GM19397 (cell line): ENCODE data around the gene SRSF4.
"Not testable (repeated sequence)": the region's sequence is repeated elsewhere in the genome, so short reads cannot be mapped to it uniquely, and the experiment has no call there.

Experiments
- ATAC-seq: cut with Tn5 transposase; IDR thresholded peaks from one replicate; pipeline ENCODE4 v1.9.1; 2021; ENCODE audit warnings: mild to moderate bottlenecking, moderate library complexity; ENCODE audit not compliant: unreplicated experiment

SRSF4 gene

DNA sequence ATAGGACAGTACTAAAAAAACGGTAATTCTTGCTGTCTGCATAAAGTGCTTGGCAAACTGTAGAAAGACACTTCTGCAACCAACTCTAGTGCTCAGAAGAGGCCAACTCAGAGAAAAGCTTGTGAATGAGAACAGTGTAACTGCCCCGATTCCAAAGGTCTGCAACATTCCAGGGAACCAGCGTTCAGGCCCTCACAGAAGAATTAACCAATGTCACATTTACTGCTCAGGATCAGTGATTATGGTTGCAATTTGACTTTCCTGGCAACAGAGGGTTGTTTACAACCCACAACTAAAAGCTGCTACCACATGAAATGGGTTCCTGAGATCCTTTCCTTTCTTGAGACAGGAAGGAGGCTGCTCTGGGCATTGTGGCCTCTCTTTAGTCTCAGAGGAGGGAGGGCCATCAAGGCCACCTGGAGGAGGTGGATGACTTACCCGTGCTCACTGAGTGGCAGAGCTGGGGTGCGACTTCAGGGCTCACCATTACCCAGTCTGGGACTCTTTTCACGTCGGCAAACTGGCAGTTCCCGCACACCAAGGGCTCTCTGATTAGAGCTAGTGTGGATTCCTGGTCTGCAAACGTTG, 15.3 kb downstream of the SRSF4 start:
- ATAC-seq: no peak

DNA sequence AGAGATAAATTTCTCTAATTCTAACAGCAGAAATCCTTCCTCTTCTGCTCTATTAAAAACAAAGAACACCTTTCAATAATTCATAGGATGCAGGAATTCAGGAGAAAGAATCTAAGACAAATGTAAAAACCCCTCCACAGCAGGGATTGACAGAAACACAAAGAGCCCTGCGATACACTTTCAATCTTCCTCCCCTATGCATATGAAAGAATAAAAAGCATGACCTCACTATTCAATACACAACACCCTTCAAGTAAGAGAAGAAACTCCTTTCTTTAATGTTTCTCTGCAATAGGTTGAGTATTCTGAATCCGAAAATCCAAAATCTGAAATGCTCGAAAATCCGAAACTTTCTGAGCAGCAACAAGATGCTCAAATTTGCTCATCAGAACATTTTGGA, 17.1 kb downstream of the SRSF4 start:
- ATAC-seq: no peak

GRCh38 chr1:29162476-29163138, 19.1 kb downstream of the SRSF4 start:
- ATAC-seq: no peak

DNA sequence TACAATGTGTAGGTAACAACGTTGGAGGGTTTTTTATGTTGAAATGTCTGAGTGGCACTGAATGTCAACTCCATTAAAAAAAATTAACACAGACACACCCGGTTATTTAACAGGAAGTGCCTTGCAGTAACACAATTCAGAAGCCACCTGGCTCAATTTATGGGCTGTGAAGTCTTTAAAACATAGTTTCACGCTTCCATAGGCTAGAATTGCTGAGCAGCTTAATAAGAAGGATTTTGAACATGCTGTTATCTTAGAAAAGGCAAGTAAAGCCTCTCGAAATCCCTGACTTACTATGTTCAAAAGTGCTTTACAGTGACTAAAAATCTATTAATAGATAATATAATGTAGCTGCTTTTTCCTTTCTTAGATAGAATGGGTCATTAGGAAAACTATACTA, 19.7 kb downstream of the SRSF4 start:
- ATAC-seq: no peak

DNA sequence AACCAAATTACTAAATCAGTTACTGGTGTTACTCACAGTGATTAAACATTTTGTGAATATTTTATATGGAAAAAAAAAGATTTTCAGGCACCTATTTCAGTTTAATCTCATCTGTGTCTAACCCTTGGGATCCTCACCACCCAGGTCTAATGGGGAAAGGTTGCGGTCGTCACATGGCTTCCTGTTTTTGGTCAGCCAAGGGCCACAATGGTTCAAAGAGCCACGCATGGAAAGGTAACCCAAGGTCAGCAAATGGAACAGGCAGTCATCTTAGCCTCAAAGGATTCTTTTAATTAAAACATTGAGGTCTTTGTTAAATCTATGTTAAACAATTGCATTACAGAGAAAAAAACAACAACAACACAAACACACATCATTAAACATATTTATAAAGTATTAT, 21.9 kb downstream of the SRSF4 start:
- no peak for ATAC-seq

- ATAC-seq: no peak
Observed at GRCh38 chr1:29157269-29157601, 24.5 kb downstream of the SRSF4 start.

GRCh38 chr1:29156543-29157268, 25.0 kb downstream of the SRSF4 start:
- ATAC-seq: no peak

GRCh38 chr1:29152046-29152805, 29.5 kb downstream of the SRSF4 start:
- no peak for ATAC-seq

DNA sequence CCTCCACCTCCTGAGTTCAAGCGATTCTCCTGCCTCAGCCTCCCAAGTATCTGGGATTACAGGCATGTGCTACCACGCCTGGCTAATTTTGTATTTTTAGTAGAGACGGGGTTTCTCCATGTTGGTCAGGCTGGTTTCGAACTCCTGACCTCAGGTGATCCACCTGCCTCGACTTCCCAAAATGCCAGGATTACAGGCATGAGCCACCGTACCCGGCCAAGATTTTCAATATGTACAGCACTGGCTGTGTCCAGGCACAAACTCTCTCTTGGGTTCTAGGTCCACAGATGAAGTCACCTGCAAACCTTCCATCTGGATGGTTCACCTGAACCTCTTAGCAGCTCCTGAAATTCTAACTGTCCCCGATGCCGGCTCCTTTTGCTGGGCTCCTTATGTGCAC, 31.4 kb downstream of the SRSF4 start:
- ATAC-seq: not testable (repeated sequence)

DNA sequence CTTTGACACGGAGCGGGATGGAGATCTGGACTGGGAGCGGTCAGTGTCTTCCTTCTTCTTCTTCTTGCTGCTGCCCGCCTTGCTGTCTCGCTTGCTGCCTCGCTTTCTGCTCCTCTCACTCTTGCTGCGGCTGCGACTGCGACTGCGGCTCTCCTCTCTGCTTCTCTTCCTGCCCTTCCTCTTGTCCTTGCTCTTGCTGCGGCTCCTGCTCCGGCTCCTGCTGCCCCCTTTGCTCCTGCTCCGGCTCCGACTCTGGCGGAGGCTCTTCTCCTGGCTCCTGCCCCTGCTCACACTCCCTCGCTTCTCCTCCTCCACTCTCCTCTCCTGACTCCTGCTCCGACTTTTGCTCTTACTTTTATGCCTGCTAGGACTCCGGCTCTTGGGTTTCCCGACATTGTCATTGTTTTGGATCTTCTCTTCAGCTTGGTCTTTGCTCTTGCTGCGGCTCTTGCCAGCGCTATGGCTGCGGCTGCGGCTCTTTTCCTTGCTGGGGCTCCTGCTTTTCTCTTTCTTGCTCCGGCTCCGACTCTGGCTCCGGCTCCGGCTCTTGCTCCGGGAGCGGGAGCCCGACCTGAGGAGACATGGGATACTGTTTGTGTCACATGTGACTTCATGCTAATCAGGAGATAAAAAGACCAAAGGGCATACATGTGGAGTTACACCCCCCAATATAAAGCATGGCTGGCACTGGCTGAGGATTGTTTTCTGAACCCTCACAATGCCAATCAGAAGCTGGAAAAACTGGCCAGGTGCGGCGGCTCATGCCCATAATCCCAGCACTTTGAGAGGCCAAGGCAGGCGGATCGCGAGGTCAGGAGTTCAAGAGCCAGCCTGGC, 32.8 kb downstream of the SRSF4 start:
- no peak for ATAC-seq

DNA sequence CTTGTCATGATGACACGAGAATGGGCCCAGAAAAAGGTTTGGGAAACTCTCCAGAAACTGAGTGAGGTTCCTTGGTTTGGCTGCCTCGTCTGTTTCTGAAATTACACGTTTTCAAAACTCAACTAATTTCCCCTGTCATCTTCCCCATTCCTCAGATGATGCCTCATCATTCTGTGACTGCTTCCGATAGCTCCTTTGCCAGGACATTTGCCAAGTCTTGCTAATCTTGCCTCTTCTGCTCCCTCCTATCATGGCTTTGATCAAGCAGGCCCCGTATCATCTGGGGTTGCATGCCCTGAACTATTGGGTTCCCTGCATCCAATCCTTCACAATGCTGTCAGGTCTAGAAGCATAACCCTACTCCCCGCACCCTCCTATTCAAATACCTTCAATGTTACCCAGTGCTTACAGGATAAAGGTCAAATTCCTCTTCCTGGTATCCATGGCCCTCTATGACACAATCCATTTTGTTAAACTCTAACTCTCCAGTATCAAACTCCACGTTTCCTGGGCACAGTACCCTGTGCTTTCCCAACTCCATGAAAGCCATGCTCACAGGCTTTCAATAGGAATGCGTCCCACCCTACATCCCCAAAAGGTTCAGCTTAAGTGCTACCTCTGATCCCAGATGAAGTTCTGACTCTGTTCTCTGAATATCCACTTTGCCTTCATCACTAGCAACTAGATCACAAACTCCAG, 35.8 kb downstream of the SRSF4 start:
- ATAC-seq: no peak

DNA sequence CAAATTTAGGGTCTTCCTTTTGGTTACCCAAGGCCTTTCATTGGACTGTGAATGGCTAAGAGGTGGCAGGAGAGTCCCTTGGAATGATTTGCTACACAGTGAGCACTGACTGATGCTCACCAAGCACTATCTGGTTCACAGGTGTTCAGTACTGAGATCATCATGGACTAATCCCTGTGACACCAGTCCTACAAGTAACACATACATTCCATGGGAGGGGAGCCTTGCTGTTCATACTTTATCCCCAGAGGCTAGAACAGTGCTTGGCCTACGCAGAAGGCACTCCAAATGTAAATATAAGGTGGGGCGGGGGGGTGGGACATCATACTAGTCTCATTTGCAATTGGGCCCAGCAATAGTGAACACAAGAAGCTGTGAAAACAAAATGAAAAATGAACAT, 37.5 kb downstream of the SRSF4 start:
- ATAC-seq: no peak

GRCh38 chr1:29142714-29143113, 39.0 kb downstream of the SRSF4 start:
- ATAC-seq: no peak

DNA sequence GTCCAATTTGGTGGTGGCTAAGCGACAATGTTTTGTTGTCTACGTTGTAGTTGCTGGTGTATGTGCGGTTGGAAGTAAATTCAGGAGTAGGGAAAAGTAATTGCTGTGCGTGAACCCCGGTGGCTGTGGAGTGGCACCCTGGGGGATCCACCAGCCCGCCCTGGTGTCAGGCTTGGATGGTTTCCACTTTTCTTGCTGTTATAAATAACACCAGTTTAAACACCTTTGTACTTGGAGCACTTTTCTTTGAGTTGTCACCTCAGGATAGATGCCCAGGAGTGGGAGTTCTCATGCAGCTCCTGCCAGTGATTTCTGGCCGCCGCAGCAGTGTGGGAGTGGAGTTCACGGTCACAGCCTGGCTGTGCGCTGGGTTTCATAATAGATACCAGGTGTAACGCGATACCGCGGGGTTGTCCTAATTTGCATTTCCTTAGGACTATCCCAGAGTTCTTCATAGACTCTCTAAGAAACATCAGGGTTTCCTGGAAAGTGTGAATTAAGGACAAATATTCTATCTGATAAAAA, 45.2 kb downstream of the SRSF4 start:
- no peak for ATAC-seq

DNA sequence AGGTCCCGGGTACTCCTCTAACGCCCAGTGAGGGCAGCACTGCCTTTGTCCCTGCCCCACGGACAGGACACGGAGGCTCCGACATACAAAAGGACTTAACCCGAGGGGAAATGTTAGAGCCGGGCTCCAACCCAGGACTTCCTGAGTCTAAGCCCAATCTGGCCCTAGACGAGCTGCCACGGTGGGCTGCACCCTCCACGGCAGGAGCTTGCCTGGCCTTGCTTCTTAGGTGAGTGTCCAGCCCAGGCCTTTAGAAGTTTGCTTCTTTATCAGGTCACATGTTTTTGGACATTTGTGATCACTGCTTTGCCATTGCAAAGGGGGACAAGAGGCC, 47.0 kb downstream of the SRSF4 start:
- no peak for ATAC-seq

DNA sequence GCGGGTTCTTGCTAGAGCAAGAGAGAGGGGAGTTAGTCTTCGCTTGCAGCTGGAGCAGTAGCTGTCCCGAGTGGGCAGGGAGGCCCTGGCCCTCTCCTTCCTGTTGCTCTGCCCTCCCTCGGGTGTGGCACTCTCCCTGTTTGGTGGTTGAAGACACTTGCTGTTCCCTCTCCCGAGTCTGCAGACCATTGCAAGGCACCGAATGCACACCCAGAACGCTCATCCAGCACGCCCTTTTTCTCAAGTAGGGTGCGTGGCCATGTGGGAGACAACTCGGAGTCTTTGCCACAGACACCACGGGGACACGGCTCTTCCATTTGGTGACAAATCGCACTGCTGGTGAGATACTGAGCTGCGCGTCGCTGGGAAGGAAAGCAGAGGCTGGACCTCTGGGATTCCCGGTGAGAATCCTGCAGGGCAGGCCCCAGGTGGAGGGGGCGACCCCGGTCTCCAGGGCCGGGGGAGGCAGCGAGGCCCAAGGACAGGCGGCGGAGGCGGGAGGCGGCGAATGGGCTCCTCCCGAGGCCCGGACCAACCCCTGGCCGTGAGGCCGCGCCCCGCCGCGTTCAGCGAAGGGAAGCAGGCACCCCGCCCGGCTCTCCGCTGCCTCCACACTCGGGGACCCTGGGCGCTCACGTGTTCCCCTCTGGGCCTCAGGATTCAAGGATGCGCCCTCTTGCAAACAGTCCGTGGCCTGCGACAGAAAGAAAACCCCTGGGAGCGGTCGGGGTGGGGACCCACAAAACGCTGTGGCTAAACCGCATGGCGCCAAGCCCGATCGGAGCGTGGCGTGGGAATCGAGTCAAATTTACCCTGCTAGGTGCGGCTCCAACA, 47.6 kb downstream of the SRSF4 start:
- ATAC-seq: no peak

DNA sequence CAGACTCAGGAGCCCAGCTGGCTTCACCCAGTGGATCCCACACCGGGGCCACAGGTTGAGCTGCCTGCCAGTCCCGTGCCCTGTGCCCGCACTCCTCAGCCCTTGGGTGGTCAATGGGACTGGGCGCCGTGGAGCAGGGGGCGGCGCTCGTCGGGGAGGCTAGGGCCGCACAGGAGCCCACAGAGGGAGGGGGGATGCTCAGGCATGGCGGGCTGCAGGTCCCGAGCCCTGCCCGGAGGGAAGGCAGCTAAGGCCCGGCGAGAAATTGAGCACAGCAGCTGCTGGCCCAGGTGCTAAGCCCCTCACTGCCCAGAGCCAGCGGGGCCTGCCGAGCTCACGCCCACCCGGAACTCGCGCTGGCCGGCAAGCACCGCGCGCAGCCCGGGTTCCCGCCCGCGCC, 50.6 kb downstream of the SRSF4 start:
- ATAC-seq: not testable (repeated sequence)

DNA sequence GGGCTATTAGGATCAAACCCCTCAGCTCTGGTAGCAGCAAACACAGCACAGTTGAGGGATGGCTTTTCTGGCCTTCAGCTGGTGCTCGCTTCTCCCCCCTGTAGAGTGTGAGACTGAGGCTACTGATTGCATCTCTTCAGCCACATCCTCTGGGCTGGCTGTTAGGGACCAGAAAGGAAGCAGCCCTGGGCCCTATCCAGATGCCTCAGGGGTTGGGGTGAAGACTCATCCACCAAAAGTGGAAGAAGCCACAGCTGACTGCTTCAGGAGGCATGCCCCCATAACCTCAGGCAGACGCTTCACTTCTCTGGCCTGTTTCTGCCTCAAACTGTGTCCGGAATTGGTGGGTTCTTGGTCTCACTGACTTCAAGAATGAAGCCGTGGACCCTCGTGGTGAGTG, 51.8 kb downstream of the SRSF4 start:
- no peak for ATAC-seq

- ATAC-seq: no peak
Observed at GRCh38 chr1:29128739-29129138, 53.0 kb downstream of the SRSF4 start.
